Myocyte (in vitro differentiated cells): ENCODE data around the gene SYT7. TPM values are rescaled to one million over a fixed set of nuclear protein-coding genes. Genes with fewer than 3 reads are reported as not detected.
A peak's percentile ranks its signal among the peaks of the same experiment; 100 is the strongest.

Experiments
- DNase-seq: peaks from one replicate; pipeline ENCODE4 v3.0.0-alpha.2; 2012; ENCODE audit warnings: low read depth
- total RNA-seq: library from RNA; depleted of rRNA; stranded (reverse); fragments of >200 nt; gene quantifications from 2 replicates; pipeline ENCODE4 v1.2.3, GENCODE V29; 2014

Gene SYT7
- total RNA-seq, 1 donor from 2014 or later = 6.0 TPM

- no peak for DNase-seq
Measured at GRCh38 chr11:61502522-61502921, 78.4 kb downstream of the SYT7 start.

GRCh38 chr11:61499816-61500491, 80.9 kb downstream of the SYT7 start:
- no peak for DNase-seq

GRCh38 chr11:61498767-61499341, 82.0 kb downstream of the SYT7 start:
- no peak for DNase-seq

- DNase-seq = no peak
Measured at GRCh38 chr11:61497876-61498275, 83.0 kb downstream of the SYT7 start.

- no peak for DNase-seq
Measured at GRCh38 chr11:61497473-61497872, 83.4 kb downstream of the SYT7 start.

GRCh38 chr11:61496602-61497400, 84.1 kb downstream of the SYT7 start:
- no peak for DNase-seq

GRCh38 chr11:61495801-61496601, 84.9 kb downstream of the SYT7 start:
- peak; percentile 91 for DNase-seq

GRCh38 chr11:61494381-61494961, 86.4 kb downstream of the SYT7 start:
- peak; percentile 98 for DNase-seq

- DNase-seq = peak; percentile 73
Measured at GRCh38 chr11:61491736-61492395, 89.0 kb downstream of the SYT7 start.

- DNase-seq = peak; percentile 71
Measured at GRCh38 chr11:61489833-61490721, 90.8 kb downstream of the SYT7 start.

- no peak for DNase-seq
Measured at GRCh38 chr11:61488651-61489291, 92.1 kb downstream of the SYT7 start.

GRCh38 chr11:61487342-61488025, 93.4 kb downstream of the SYT7 start:
- no peak for DNase-seq

GRCh38 chr11:61486779-61487178, 94.1 kb downstream of the SYT7 start:
- DNase-seq = no peak

GRCh38 chr11:61486011-61486620, 94.8 kb downstream of the SYT7 start:
- no peak for DNase-seq

GRCh38 chr11:61485080-61485479, 95.8 kb downstream of the SYT7 start:
- no peak for DNase-seq

- no peak for DNase-seq
Measured at GRCh38 chr11:61484541-61484940, 96.3 kb downstream of the SYT7 start.

- no peak for DNase-seq
Measured at GRCh38 chr11:61482513-61482912, 98.4 kb downstream of the SYT7 start.

- DNase-seq = no peak
Measured at GRCh38 chr11:61481806-61482205, 99.1 kb downstream of the SYT7 start.
